ENCODE data around the gene OASL.

DNA sequence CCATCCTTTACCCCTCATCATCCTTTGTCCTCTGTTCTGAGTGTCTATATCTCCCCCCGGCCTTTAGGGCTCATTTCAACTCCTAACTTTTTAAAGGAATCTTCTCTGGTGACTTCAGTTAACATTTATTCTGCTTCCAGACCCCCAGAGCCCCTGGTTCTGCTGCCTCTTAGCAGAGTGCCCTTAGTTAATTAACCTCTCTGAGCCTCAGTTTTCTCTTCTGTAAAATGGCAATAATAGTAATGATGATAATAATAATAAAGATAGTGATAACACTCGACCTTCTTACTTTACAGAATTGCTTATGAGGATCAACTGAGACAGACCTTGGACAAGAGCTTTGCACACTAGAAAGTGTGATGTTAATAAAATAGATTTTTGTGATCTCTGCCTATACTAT, 16.3 kb downstream of the OASL start:
- TF ChIP-seq, protein P1, sequence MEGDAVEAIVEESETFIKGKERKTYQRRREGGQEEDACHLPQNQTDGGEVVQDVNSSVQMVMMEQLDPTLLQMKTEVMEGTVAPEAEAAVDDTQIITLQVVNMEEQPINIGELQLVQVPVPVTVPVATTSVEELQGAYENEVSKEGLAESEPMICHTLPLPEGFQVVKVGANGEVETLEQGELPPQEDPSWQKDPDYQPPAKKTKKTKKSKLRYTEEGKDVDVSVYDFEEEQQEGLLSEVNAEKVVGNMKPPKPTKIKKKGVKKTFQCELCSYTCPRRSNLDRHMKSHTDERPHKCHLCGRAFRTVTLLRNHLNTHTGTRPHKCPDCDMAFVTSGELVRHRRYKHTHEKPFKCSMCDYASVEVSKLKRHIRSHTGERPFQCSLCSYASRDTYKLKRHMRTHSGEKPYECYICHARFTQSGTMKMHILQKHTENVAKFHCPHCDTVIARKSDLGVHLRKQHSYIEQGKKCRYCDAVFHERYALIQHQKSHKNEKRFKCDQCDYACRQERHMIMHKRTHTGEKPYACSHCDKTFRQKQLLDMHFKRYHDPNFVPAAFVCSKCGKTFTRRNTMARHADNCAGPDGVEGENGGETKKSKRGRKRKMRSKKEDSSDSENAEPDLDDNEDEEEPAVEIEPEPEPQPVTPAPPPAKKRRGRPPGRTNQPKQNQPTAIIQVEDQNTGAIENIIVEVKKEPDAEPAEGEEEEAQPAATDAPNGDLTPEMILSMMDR (conservative IDR thresholded peaks at IDR 0.05), result no peak
- no peak for TF ChIP-seq EZH2 (IDR thresholded peaks at IDR 0.05; ENCODE audit: low read depth)
